NCI-H2029 treated with DMSO at 0.1 percent for 48 hours (cell line): Measurements from ENCODE around the gene GNB3.

Experiments
- DNase-seq: peaks from one replicate; lab custom pipeline; 2025; lab: John Stamatoyannopoulos, UW

Gene GNB3

DNA sequence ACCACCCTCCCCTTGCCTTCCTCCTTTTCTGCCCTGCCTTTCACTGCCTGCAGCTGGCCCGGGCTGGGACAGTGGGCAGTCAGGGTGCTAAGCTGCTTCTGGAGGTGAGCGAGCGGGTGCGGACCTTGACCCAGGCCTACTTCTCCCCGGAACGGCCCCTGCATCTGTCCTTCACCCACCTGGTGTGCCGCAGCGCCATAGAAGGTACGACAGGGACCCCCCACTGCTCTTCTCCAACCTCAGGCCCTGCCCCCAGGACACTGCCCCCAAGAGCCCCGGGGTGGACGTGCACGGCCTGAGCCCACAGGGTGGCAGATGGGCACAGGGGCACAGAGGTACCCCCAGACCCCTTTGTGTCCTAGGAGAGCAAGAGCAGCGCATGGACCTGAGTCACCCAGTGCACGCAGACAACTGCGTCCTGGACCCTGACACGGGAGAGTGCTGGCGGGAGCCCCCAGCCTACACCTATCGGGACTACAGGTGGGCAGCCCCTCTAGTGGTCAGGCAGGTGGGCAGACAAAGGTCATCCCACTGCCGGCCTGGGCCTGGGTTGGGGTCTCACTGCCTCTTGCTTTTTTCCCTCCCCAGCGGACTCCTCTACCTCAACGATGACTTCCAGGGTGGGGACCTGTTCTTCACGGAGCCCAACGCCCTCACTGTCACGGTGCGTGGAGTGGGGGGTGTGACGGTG, 3.2 kb upstream of the GNB3 start:
- DNase-seq, result no peak

DNA sequence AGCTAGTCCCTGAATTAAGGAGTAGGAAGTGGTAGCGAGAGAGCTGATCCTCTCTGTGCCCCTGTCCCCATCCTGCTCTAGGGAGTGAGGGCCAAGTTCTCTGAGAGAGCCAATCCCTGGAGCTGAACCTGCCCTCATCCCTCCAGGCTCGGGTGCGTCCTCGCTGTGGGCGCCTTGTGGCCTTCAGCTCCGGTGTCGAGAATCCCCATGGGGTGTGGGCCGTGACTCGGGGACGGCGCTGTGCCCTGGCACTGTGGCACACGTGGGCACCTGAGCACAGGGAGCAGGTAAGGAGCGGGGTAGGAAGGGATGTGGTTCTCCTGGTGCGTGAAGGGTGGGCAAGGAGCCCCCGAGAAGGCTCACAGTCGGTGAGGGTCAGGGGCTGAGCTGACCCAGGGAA, 1.9 kb upstream of the GNB3 start:
- no peak for DNase-seq

DNA sequence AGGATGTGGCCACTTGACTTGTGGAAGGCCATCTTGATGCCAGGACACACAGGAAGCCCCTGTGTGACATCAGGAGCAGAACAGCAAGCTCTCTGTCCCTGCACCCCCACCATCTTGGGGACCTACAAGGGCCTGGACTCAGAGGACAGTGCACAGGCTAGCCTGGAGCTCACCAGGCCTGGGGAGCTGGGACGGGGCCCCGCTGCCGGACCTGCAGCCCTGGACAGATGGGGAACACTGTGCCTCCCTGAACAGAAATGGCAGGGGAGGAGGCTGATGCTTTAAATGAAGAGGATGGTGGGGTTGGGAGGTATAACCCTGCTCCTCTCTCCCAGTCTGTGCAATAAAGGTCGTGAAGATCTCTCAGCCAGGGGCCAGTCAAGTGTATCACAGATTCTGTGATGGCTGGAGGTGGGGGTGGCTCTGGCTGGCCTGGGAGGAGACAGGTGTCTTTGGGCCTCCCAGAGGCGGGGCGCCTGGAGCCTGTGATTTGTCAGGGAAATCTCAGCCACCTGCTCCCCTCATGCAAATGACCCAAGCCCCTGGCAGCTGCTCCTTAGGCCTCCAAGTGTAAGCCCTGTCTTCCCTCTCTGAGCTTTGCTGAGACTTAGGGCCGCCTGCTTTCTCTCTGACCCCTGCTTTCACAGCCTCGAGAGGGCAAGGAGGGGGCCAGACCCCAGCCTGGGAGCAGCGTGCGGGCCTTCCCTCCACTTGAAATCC, 1.1 kb upstream of the GNB3 start:
- no peak for DNase-seq

DNA sequence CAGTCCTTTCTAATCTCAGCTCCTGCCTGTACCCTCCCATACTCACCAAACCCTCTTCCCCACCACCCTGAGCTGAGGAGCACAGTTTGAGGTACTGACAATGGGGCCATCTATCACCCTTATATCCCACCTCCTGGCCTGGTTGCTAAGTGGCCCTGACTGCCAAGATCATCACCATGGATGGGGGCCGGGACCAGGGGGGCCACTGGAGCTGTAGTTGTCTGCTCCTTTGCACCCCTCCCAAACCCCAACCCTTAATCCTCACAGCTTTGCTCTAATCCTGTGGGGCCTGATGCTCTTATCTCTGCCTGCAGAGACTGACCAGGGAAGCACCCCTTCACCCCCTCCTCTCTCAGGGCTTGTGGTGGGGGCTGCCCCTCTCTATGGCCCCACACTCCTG, 395 bp upstream of the GNB3 start:
- no peak for DNase-seq

DNA sequence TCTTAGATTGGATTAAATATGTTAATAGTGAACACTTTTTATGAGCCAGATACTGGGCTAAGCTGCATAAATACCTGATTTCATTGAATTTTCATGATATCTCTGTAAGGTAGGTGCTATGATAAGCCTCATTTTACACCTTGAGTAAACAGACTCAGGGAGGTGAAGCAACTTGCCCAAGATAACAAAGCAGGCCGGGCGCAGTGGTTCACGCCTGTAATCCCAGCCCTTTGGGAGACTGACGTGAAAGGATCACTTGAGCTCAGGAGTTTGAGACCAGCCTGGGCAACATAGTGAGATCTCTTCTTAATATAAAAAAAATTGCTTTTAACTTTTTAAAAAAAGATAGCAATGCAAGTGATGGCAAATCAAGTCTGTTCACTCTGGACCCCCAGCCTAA, 1.4 kb downstream of the GNB3 start:
- DNase-seq, result no peak

DNA sequence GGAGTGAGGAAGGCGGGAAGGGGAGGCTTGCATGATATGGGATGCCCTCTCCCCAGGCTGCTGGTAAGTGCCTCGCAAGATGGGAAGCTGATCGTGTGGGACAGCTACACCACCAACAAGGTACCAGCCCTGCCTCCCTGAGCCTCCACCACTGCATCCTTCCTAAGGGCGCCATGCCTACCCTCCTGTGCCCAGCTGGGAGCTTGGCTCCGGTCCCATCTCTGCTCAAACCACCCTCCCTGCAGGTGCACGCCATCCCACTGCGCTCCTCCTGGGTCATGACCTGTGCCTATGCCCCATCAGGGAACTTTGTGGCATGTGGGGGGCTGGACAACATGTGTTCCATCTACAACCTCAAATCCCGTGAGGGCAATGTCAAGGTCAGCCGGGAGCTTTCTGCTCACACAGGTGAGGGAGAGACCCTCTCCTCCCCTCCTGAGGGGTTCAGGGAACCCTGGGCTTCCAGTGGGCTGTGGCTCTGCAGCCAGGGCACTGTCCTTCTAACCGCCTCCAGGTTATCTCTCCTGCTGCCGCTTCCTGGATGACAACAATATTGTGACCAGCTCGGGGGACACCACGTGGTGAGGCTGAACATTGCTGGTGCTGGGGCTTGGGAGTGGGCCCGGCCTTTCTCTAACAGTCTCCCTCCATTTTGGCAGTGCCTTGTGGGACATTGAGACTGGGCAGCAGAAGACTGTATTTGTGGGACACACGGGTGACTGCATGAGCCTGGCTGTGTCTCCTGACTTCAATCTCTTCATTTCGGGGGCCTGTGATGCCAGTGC, 2.6 kb downstream of the GNB3 start:
- DNase-seq, result no peak

DNA sequence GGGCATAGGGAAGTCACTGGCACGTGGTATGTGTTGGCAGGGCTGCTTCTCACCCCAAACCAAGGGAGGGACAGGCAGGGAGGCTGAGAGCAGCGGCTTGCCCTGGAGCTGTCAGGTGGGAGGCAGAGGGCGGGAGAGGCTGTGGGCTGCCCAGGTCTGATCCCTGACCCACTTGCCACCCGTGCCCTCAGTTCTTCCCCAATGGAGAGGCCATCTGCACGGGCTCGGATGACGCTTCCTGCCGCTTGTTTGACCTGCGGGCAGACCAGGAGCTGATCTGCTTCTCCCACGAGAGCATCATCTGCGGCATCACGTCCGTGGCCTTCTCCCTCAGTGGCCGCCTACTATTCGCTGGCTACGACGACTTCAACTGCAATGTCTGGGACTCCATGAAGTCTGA, 4.7 kb downstream of the GNB3 start:
- no peak for DNase-seq

DNA sequence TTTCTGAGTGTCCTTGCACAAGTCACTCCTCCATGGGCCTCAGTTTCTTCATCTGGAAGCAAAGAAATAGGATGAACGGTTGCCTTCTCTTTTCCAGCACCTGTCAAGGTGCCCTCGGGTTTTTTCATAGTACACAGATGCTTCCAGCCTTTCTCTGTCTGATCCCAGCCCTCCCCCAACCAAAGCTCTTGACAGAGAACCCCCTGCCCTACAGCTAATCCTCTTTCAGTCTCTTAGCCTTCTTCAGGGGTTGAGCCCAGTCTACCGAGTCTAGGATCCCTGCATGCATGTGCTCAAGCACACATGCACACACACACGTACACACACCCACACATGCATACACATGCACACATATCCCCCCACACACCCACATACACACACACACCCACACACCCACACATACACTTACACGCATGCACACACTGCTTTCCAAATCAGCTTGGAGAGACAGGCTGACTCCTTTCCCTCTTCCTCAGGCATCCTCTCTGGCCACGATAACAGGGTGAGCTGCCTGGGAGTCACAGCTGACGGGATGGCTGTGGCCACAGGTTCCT, 5.7 kb downstream of the GNB3 start:
- DNase-seq, result no peak

DNA sequence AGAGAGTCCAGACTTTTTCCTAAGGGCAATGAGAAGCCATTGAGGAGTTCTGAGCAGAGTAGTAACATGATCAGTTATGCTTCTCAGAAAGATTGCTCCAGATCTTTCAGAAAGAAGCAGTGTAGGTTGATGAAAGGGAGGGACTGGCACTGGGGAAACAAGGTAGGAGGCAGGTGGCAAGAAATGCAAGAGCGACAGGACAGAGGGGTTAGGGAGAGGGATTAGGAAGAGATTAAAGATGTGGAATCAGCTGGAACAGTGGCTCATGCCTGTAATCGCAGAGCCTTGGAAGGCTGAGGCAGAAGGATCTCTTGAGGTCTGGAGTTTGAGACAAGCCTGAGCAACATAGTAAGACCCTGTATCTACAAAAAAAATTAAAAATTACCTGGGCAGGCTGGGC, 7.0 kb downstream of the GNB3 start:
- no peak for DNase-seq

DNA sequence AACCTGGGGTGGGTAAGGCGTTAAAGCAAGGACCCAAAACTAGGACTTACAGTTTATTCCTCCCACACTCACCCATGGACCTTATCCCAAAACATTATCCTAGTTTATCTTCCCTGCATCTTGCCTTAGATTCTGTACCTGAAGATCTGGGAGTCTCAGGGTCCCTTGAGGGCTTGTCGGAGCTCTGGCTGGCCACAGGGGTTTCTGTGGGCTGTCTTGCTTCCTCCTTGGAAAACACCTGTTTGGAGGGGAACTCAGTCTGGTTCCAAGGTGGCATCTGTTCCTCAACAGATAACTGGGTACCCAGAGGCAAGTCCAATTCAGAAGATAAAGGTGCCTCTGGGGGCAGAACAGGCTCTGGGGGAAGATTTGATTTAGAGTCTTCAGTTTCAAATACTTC, 8.7 kb downstream of the GNB3 start:
- no peak for DNase-seq

DNA sequence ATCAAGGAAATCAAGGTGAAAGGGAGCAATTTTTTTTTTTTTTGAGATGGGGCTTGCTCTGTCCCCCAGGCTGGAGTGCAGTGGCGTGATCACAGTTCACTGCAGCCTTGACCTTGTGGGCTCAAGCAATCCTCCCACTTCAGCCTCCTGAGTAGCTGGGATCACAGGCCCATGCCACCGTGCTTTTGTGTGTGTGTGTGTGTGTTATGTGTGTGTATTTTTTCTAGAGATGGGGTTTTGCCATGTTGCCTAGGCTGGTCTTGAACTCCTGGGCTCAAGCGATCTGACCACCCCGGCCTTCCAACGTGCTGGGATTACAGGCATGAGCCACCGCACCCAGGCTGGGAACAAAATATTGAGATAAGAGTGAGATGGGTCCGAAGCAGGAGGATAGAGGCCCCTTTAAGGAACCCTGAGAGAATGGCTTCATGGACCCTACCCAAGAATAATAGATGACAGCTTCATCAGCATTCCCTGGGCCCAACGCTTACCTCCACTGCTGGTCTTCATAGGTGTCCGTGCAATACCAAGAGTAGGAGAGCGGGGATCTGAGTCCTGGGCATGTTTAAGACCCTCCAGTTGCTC, 9.3 kb downstream of the GNB3 start:
- DNase-seq, result no peak

DNA sequence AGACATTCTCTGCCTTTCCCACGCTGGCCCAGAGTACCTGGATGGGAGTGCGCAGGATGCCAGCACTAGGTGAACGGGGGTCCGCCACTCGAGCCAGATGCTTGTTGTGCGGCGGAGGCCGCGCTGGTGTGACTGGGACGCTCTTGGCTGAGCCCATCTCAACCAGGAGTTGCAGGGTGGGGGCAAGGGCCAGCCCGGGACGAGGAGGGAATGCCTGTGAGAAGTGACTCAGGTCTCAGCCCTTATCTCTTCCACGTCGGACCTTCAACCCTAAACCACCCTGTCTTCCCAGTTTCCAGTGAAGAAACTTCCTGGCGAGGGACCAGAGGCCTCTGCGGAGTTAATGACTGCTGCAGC, 10.0 kb downstream of the GNB3 start:
- DNase-seq, result no peak

DNA sequence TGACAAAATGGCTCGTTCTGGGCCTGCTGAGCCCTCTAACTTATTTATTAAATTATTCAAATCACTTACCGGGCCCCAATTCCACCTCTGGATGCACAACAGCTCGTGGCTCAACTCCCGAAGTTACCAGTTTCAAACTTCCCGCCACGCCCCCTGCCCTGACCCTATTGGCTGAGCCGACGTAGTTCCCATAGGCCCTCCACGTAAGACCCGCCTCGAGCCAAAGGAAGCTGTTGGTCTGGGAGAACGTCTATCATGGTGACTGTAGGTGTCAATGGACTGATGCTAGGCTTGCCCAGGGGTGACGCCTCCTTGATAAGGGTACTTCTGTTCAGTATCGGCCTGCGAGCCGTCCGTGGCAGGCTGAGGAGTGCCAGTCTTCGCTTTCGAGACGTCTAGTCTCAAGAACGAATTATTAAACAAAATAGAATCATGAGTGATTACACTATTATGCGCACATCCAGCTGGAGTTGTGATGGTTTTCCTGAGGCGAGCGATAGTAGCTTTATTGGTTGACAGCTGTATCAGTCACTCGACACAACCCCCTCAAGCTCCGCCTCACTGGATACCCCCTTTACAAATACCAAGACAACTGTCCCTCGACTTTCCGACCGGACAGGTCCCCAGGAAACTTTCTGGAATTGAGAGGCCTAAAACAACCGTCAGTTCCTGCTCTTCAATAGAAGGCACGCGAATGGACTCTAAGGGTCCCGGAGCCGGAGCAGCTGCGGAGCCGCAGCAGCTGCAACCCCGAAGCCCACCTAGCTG, 10.6 kb downstream of the GNB3 start, which contains the start of gene CDCA3:
Gene CDCA3 (minus strand): TSS at position 134 of the 768 bp plus-strand sequence. CDS start 334 bp downstream, outside the sequence.
- peak; percentile 97 for DNase-seq

DNA sequence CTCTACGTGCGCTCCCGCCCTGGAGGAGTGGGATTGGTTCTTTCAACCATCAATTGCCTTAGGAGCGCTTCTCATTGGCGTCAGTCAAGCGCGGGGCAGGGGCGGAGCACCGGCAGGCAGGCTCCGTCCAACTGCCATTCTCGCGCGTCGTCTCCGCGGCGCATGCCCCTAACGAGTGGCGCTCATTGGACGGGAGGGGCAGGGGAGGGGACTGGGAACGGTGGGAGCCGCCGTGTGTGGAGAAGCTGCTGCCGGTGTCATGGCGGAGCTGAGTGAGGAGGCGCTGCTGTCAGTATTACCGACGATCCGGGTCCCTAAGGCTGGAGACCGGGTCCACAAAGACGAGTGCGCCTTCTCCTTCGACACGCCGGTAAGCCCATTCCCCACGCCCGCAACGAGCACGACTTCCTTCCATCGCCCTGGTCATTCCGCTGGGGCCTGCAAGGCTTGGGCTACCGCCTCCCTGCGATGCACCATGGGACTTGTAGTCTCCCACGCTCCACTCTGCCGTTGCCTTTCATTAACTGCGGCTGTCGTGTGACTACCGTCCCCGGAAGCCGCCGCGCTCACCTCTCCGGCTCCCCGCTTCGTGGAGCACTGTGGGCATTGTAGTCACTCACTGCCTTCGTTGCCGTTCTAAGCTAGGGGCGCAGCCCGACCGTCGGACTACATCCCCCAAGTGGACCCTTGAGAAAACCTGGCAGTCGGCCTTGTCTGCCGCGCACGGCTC, 11.4 kb downstream of the GNB3 start, which contains the start of gene USP5:
Gene USP5 (plus strand): TSS at position 230 of the 730 bp plus-strand sequence. CDS start 30 bp downstream, at position 260.
- DNase-seq, result peak; percentile 98

DNA sequence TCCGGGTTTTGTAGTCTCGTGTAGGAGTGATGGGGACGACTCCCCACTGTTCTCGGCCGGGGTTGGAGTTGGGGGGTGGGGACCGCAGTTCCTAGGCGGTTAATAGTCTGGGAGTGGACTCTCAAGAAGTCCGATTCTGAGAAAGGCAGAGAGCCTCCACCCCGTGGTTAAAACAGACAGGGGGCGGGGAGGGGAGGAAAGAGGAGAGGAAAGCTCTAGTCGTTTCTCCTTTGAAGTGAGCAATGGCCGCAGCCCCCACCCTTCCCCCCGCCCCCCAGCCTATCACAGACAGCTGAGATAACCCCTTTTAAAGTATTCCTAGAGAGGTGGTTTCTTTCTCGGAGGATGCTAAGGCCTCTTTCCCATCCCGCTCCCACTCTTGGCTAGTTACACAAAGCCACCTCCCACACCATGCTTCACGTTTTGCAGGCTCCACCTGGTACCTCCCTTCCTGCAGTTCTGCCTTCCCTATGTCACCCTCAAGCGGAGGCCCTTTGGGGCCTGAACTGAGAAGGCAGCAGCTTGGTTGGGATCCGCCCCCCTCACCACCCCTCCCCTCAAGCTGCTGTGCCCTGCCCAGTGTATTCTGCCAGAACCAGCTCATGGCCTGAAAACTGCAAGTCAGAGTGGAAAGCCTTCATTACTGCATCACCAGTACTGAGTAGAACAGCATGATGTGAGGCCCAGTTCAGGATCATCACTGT, 12.1 kb downstream of the GNB3 start:
- no peak for DNase-seq

DNA sequence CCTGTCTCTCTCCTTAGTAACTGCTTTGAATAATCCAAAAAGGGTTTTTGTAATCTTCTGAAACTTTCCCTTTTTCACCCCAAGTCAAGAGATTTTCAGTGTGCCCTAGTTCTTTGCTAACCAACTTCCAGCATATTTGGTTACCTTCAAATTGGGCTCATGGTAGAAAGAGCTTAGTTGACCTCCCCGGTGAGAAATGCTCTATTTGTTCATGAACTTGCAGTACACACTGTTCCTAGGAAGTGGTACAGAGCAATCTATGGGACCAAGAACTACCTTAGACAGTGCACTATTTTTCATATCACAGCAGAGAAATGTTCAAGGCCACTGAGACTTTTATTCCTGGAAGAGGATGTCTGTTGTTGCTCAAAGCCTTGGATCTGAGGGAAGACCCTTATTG, 12.9 kb downstream of the GNB3 start:
- no peak for DNase-seq

DNA sequence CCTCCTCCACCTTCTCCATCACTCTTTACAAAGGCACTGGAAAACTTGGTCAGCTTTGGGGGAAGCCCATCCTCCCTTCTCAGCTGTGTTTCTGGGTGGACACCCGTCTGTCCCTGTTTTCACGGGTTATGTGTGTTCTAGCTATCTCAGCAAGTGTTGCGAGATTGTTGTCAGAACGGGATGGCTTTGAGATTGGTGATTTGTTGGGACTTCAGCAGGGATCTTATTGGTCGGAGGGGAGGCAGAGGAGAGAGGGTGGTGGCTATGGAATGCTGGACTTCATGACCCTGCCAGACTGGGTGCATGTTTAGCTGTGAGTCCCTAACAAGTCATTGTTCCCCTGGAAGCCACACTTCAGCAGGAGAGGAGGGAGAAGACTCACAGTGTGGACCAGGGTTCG, 13.3 kb downstream of the GNB3 start:
- no peak for DNase-seq

DNA sequence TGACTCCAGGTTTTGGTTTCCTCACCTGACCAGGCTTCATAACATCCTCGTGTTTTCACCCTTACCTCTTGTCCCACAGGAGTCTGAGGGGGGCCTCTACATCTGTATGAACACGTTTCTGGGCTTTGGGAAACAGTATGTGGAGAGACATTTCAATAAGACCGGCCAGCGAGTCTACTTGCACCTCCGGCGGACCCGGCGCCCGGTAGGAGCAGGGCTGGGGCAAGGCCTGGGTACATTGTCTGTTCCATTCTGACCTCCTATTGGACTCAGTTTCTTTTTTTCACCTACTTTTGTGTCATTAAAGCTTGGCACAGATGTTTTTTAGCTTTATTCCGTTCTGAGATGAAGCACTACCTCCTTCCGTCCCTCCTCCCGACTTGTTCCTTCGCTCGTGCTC, 14.6 kb downstream of the GNB3 start:
- DNase-seq, result no peak

DNA sequence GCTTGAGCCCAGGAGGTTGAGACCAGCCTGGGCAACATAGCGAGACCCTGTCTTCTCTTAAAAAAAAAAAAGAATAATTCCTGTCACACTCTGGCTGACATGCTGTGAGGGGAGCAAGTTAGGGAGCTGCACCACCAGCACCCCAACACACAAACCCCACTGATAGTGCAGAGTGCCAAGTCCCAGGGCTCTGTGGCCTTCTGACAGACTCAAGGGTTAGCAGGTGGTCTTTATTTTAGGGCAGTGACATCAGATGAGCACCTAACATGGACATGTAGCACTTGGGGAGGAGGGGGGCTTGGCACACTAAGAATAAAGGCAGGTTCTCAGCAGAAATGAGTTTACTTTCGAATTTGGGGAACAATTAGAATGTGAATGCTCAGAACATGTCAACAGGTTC, 18.1 kb downstream of the GNB3 start:
- no peak for DNase-seq

DNA sequence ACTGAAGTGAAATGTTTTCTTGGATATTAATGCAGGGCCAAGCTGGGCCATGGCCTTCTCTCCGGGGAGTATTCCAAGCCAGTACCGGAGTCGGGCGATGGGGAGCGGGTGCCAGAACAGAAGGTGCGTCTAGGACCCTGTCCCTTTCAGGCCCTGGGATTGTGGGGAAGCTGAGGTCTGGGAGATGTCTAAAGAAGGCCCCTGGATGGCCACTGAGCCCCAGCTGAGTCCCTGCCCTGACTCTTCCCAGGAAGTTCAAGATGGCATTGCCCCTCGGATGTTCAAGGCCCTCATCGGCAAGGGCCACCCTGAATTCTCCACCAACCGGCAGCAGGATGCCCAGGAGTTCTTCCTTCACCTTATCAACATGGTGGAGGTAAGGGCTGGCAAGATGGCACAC, 19.4 kb downstream of the GNB3 start:
- no peak for DNase-seq
